HG02798 (cell line): ENCODE data around the gene SWAP70.
"Not testable (repeated sequence)": the region's sequence is repeated elsewhere in the genome, so short reads cannot be mapped to it uniquely, and the experiment has no call there.

Experiments
- ATAC-seq: cut with Tn5 transposase; IDR thresholded peaks from one replicate; pipeline ENCODE4 v1.9.1; 2021; ENCODE audit warnings: mild to moderate bottlenecking; ENCODE audit not compliant: unreplicated experiment, poor library complexity

SWAP70 gene

GRCh38 chr11:9717040-9717357, 53.1 kb downstream of the SWAP70 start:
- ATAC-seq, result no peak

GRCh38 chr11:9717719-9718118, 53.8 kb downstream of the SWAP70 start:
- ATAC-seq, result no peak

DNA sequence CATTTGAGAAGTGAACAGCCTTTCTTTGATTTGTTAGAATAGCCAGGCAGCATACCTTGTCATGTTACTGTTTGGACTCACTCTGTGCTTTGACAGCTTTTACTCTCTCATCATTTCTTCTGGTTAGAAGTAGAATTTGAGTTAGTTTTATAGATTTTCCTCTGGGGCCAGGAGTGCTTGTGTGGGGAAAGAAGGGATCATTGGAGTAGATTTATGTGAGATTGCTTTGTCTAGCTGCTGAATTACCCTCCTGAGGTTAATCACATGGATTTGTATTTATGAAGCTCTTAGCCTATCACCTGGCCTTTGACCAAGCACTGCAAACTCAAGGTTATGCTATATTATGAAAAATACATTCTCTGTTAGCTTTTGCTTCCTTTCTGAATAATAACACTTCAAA, 54.3 kb downstream of the SWAP70 start:
- ATAC-seq, result no peak

DNA sequence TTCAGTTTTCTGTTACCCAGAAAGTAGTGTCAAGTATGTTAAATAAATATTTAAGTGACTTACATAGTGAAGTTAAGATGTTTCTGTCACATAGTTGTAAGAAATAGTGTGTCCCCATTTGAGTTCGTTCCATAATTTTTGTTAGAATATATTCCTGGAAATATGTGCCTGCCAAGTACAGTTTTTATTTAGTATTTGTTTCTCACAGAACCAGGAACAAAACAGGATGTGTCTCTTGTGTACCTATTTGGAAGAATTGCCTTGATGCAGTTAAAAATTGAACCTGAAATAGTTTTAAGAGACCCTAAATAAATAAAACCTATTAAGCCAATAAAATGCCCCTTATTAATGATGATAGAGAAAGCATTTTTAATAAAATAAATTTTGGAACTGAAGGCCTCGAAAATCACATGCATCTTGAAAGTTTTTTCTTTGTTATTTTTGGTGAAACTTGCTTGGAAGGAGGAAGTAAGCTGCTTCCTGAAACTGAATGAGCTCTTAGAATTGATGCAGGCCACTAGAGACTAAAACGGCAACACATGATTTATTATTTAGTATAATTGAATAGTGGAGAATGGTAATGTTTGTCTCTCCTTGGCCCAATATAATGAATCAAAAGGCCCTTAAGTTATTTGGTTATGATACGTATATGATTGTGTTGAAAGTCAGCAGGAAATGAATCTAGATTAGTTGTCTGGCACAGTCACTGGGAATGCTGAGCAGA, 55.9 kb downstream of the SWAP70 start:
- no peak for ATAC-seq

DNA sequence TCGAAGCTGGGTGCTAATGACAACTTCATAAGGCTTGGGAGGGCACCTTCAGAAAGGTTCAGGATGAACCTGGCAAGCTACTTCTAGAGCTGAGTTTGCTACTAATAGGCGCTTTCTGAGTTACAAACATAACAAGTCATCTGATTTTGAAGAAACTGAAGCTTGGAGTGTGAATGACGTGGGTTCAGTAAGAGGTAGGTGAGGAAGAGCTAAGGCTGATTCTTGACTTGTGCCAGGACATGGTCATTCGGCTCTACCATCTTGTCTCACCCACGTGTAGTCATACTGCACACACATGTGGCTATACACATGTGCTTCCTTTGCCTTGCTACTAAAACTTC, 56.4 kb downstream of the SWAP70 start:
- no peak for ATAC-seq

DNA sequence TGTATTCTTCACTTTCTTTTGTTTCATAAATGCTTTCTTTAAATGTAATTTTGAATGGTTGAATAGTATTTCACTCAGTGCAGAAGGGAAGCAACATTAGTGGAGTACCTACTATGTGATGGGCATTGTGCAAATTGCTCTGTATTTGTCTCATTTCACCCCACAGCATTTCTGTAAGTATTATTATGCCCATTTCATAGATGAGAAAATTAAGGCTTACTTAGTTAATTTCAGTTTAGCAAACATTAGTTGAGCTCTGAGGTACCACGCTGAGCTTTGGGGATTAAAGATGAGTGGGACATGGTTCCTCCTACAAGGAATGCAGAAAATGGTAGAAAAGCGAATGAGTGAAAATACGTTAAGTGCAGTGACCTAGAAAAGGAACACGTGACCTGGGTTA, 58.1 kb downstream of the SWAP70 start:
- no peak for ATAC-seq

DNA sequence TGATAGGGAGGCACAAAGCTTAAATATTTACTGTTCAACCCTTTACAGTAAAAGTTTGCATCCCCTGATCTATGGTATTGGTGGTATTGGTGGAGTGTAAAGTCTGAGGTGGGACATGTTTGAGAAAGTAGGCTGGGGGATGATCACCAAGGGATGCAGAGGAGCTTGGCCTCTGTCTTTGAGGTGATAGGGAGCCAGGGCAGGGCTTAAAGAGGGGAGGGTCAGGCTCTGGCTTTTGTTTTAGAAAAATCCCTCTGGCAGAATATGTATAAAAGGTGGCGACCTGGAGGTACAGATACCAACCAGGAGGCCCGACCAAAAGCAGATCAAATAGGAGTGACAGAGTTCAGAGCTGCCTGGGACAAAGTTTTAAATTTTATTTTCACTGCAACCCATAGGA, 59.0 kb downstream of the SWAP70 start:
- no peak for ATAC-seq

DNA sequence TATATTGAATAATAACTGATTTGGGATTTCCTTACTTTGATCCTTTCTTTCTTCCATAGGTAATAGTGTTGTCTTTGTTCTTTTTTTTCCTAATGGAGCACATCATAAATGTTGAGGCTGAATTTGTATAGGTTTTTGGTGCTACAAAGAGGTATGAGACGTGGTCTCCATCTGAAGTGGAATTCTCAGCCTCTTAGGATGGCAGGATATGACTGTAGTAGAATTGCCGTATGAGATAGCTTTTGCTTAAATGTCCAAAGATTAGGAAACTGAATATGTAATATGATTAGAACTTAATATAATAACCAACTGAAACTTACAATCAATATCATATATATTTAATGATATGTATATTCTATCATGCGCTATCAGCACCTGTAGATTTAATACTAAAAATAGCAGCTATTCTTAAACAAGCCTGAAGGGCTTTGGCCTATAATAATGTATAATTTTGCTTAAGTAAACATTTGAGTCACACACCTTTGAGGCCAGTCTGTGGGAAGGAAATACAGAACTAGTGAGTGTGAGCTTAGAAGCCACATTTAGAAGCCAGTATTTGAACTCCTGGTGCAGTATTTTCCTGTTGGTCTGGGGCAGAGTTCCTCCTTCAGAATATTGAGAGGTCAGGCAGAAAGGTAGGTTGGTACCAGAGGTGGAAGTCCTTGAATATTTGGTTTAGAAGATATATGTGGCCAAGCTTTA, 62.6 kb downstream of the SWAP70 start:
- no peak for ATAC-seq

DNA sequence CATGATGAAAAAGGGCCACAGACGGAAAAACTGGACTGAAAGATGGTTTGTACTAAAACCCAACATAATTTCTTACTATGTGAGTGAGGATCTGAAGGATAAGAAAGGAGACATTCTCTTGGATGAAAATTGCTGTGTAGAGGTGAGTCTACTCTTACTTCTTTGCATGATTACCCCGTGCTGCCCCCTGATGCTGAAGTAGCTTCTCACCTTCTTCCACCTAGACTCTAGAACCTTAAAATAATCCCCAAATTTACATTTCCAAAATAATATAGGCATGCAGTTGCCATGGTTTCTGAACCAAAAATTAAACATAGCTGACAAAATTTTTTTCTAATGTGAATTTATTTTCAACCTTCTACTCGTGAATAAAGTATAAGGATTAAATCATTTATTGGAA, 64.2 kb downstream of the SWAP70 start:
- ATAC-seq, result no peak

GRCh38 chr11:9731256-9731655, 67.4 kb downstream of the SWAP70 start:
- no peak for ATAC-seq

- ATAC-seq, result no peak
These were observed 68.6 kb downstream of the SWAP70 start for GRCh38 chr11:9732453-9732852.

DNA sequence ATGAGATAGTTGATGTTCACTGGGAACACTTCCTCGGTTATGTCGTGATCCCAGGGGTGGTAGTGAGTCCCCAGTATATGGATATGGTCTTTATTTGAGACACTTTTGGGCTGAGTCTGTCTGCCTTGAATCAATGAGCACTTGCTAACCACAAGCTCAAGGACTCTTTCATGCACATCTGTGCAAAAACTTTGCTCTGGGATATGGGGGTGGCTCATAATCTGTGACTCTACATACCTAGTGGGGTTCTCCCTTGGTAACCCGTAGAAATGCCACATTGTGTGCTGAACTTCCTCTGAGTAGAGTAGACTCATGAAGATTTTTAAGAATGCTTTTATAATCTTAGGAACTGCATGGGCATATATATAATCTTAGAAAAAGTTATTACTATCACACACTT, 69.3 kb downstream of the SWAP70 start:
- ATAC-seq, result no peak

DNA sequence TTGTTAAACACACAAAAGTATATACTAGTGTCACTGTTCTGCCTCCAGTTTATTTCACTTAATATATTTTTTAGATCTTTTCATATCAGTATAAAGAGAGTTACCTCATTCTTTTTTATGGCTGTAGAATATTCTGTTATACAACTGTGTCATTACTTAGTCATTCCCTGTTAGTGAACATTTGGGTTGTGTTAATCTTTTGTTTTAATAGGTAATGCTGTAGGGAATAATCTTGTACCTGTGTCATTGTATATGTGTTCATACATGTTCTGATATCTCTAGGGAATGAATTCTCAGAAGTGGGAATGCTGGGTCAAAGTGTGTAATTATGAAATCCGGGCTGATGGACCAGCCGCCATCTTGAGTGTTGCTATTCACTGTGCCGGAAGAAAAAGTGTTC, 71.4 kb downstream of the SWAP70 start:
- ATAC-seq, result no peak

- no peak for ATAC-seq
These were observed 72.0 kb downstream of the SWAP70 start for GRCh38 chr11:9735919-9736318.

GRCh38 chr11:9736365-9736764, 72.5 kb downstream of the SWAP70 start:
- ATAC-seq, result no peak

GRCh38 chr11:9738116-9738515, 74.2 kb downstream of the SWAP70 start:
- ATAC-seq, result no peak

GRCh38 chr11:9738707-9739106, 74.8 kb downstream of the SWAP70 start:
- ATAC-seq, result no peak

- ATAC-seq, result no peak
These were observed 75.4 kb downstream of the SWAP70 start for GRCh38 chr11:9739123-9739900.

DNA sequence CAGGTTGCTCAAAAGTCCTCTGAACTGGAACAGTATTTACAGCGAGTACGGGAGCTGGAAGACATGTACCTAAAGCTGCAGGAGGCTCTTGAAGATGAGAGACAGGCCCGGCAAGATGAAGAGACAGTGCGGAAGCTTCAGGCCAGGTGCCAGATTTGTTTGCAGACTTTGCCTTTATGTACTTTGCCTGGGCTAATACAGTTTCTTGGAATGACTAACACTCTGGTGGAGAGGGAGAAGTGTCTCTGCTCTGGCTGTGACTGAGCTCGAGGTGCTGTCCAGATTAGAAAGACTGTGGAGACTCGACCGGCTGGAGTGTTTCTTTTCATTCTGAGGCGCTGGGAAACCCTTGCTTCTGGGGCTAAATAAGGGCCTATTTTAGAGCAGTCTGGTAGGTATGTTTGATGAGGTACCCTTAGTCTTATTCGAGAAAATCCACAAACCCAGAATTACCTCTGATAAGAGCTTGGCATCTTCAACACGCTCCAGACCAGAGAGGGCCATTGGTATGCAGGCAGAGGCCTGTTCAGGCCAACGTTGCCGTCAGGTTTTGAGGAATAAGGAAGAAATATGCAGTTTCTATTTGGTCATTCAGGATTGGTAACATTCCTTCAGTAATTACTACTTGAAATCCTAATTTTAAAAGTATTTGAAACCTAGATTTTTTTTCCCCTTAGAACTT, 76.5 kb downstream of the SWAP70 start:
- ATAC-seq, result no peak

DNA sequence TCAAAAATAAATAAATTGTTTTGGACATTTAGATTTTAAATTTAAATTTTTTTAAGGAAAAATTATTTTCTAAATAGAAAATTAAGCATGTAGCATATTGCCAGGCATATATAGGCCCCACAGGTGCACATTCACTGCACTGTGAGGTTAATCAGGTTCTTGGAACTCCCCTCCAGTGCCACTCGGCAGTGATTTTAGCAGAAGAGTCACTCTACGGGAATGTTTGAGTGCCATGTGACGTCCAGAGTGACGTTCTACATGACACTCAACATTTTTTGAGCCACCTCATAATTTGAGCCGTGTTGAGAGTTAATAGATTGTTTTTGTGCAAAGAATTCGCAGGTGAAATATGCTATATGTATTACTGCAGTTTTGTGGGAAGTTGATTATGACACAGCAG, 77.4 kb downstream of the SWAP70 start:
- ATAC-seq, result no peak

GRCh38 chr11:9743512-9743911, 79.6 kb downstream of the SWAP70 start:
- not testable (repeated sequence) for ATAC-seq
